NCI-H128 (cell line): ENCODE data around the gene SGIP1.

ENCODE experiments used
- DNase-seq: peaks from one replicate; lab custom pipeline; 2025; ENCODE audit not compliant: unreplicated experiment; lab: John Stamatoyannopoulos, UW

SGIP1 gene

GRCh38 chr1:66533804-66534740 lies at the start of gene SGIP1:
SGIP1 (plus strand) TSS chr1:66534153; CDS start chr1:66534359, 206 bp downstream.
- DNase-seq, result no peak

- no peak for DNase-seq
These were observed 44.8 kb upstream of the SGIP1 start for GRCh38 chr1:66489151-66489550.

GRCh38 chr1:66489972-66490601 lies 43.9 kb upstream of the SGIP1 start:
- no peak for DNase-seq

- DNase-seq, result no peak
These were observed 43.1 kb upstream of the SGIP1 start for GRCh38 chr1:66490816-66491215.

GRCh38 chr1:66492424-66492823 lies 41.5 kb upstream of the SGIP1 start:
- DNase-seq, result no peak

GRCh38 chr1:66493731-66494130 lies 40.2 kb upstream of the SGIP1 start:
- no peak for DNase-seq

GRCh38 chr1:66494482-66494881 lies 39.5 kb upstream of the SGIP1 start:
- DNase-seq, result no peak

- no peak for DNase-seq
These were observed 38.5 kb upstream of the SGIP1 start for GRCh38 chr1:66495495-66495894.

- DNase-seq, result no peak
These were observed 36.0 kb upstream of the SGIP1 start for GRCh38 chr1:66497910-66498309.

- DNase-seq, result no peak
These were observed 33.7 kb upstream of the SGIP1 start for GRCh38 chr1:66500301-66500700.

GRCh38 chr1:66502086-66502485 lies 31.9 kb upstream of the SGIP1 start:
- no peak for DNase-seq

GRCh38 chr1:66503841-66504470 lies 30.0 kb upstream of the SGIP1 start:
- DNase-seq, result peak; percentile 47

GRCh38 chr1:66505671-66506392 lies 28.1 kb upstream of the SGIP1 start:
- DNase-seq, result no peak

- DNase-seq, result no peak
These were observed 27.6 kb upstream of the SGIP1 start for GRCh38 chr1:66506393-66506687.

- no peak for DNase-seq
These were observed 27.0 kb upstream of the SGIP1 start for GRCh38 chr1:66506991-66507390.

- DNase-seq, result no peak
These were observed 23.5 kb upstream of the SGIP1 start for GRCh38 chr1:66510407-66510806.

GRCh38 chr1:66511118-66511517 lies 22.8 kb upstream of the SGIP1 start:
- DNase-seq, result no peak

- no peak for DNase-seq
These were observed 16.0 kb upstream of the SGIP1 start for GRCh38 chr1:66517959-66518358.

- no peak for DNase-seq
These were observed 15.3 kb upstream of the SGIP1 start for GRCh38 chr1:66518654-66519053.

GRCh38 chr1:66519992-66520391 lies 14.0 kb upstream of the SGIP1 start:
- DNase-seq, result no peak

GRCh38 chr1:66520655-66521054 lies 13.3 kb upstream of the SGIP1 start:
- no peak for DNase-seq
